Stimulated activated CD8-positive, alpha-beta memory T cell treated with anti-CD3 and anti-CD28 coated beads, Interleukin-7, amount 100 ng/mL, for 4 hours (primary cell): ENCODE results near the gene CEP112.
"Not testable (repeated sequence)": the region's sequence is repeated elsewhere in the genome, so short reads cannot be mapped to it uniquely, and the experiment has no call there.

ENCODE experiments used
- DNase-seq, 2 donors: peaks; one replicate each; pipeline ENCODE4 v3.0.0-alpha.2; 2020; ENCODE audit warnings: low read depth in 2 of 2

Gene CEP112

DNA sequence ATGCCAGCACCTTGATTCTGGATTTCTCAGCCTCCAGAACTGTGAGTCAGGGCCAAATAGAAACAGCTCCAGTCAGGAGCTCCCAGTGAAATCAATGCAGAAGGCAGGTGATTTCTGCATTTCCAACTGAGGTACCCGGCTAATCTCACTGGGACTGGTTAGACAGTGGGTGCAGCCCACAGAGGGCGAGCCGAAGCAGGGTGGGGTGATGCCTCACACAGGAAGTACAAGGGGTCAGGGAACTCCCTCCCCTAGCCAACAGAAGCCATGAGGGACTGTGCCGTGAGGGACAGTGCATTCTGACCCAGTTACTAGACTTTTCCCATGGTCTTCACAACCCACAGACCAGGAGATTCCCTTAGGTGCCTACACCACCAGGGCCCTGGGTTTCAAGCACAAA lies 36.9 kb downstream of the CEP112 start:
- DNase-seq, result not testable (repeated sequence)

- no peak for DNase-seq
Measured at GRCh38 chr17:66152756-66153155, 39.2 kb downstream of the CEP112 start.

GRCh38 chr17:66150708-66151107 lies 41.2 kb downstream of the CEP112 start:
- no peak for DNase-seq

GRCh38 chr17:66149562-66149961 lies 42.4 kb downstream of the CEP112 start:
- no peak for DNase-seq

DNA sequence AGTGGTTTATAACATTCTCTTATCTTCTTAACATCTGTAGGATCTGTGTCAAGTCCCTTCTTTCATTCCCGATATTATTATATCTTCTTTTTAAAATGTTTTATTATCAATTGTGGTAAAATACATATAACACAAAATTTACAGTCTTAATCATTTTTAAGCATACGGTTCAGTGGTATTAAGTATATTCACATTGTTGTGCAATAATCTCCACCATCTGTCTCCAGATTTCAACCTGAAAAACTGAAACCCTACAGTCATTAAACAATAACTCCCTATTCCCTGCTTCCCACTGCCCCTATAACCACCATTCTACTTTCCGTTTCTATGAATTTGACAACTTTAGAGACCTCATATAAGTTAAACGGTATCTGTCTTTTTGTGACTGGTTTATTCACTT lies 45.5 kb downstream of the CEP112 start:
- no peak for DNase-seq

DNA sequence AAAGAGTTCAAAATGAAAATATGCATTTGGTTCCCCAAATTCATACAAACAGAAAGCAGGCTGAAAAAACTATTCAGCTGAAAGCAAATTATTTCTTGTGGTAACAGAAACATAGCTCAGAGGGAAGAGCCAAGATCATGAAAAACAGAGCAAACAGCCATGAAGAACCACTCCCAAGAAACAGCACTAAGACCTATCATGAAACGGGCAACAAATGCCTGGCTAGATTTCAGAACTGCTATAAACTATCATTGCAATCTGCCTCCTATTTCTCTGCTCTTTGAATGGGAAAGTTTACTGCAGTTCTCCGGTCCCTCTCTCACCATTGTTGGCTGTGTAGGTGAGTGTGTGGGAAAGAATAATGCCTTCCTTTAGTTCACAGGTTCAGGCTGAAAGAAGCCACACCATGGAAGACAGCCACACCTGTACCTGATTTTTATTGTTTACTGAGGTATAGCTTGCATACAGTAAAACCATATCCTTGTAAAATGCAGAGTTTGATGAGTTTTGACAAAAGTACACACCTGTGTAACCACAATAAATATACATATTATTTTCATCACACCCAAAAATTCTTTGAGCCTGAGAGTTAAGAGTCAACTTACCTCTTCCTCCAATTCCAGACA lies 48.2 kb downstream of the CEP112 start:
- no peak for DNase-seq

DNA sequence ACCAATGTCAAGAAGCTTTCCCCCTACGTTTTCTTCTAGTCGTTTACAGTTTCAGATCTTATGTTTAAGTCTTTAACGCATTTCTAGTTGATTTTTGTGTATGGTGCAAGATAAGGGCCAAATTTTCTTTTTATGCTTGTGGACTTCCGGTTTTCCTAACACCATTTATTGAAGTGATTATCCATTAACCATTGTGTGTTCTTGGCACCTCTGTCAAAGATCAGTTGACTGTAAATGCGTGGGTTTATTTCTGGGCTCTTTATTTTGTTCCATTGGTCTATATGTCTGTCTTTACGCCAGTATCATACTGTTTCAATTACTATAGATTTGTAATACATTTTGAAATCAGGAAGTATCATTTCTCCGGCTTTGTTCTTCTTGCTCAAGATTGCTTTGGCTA lies 49.5 kb downstream of the CEP112 start:
- no peak for DNase-seq

- no peak for DNase-seq
Measured at GRCh38 chr17:66138120-66138519, 53.8 kb downstream of the CEP112 start.

DNA sequence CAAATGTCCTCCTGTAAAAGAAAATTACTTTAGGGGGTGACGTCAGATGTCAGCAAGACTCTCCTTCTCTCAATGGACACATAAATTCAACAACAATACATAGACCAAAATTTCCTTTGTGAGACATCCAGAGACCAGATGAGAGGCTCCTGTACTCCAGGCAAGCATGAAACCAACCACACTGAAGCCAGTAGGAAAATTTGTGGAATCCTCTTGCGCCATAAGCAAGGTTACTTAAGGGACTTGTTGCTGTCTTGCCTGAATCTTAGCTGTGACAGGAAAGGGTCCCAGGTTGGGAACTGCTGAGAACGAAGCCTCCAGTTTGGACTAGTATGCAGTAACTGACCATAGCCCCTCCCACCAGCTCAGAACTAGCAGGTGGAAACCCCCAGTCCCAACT lies 56.0 kb downstream of the CEP112 start:
- DNase-seq, result no peak

DNA sequence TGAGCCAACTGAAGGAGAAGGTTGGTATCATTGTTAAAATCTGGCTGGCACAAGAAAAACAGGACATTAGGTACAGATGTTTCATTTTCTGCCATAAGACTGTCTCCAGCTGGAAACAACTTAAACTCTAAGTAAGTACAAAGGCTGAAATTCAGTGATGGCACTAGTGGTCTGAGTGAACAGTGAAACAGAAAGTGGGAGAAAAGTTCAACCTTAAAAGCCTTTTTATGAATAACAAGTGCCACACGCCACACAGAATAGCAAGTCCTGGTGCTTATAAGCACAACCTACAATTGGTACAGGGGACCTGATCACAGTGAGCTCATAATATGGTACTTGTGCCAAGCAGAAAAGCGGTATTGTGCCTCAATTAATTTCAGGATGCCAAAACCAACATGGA lies 56.7 kb downstream of the CEP112 start:
- no peak for DNase-seq

DNA sequence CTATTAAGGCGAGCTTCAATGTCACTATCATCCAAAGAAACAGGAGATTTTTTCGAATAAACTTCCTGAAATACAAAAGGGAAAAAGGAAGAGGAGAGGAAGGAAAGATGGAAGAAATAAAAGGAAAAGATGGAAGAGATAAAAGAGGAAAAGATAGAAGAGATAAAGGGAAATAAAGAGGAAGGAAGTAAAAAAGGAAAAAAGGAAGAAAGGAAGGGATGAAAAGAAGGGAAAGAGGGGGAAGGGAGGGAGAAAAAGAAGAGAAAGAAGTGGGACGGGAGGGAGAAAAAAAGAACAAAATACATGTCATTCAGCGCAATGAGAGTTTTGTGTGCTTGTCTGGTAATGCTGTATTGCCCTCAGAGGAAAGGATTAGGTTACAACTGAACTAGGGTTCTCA lies 62.2 kb downstream of the CEP112 start:
- no peak for DNase-seq

- no peak for DNase-seq
Measured at GRCh38 chr17:66126231-66126630, 65.7 kb downstream of the CEP112 start.

GRCh38 chr17:66123163-66123562 lies 68.8 kb downstream of the CEP112 start:
- no peak for DNase-seq

DNA sequence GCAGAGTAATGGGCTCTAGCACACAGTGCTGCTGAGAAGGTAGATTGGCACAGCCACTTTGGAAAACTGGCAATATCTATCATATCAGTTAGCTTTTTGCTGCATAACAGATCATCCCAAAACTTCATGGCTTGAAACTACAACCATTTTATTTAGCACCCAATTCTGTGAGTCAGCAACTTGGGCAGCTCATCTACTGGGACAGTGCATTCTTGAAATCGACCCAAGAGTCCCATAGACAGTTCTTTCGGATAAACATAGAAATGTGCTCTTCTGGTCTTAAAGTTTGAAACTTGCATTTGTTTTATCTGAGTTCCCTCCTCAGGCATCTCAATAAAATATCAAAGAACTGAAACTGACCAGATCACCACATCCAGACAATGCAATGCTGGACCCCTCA lies 76.7 kb downstream of the CEP112 start:
- no peak for DNase-seq

DNA sequence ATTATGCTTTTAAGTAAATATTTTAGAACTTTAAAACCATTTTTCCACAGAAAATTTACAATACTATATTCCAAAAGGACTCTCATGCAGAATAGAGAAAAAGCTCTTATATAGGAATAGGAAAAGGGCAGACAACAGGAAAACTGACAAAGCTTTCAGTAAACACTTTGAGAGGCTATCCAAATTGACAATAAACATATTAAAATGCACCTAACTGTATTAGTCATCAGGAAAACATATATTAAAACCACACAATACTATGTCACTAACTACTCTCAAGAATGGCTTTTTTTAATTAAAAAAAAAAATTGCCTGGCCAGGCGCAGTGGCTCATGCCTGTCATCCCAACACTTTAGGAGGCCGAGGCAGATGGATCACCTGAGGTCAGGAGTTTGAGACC lies 77.3 kb downstream of the CEP112 start:
- no peak for DNase-seq

- no peak for DNase-seq
Measured at GRCh38 chr17:66107731-66108130, 84.2 kb downstream of the CEP112 start.

DNA sequence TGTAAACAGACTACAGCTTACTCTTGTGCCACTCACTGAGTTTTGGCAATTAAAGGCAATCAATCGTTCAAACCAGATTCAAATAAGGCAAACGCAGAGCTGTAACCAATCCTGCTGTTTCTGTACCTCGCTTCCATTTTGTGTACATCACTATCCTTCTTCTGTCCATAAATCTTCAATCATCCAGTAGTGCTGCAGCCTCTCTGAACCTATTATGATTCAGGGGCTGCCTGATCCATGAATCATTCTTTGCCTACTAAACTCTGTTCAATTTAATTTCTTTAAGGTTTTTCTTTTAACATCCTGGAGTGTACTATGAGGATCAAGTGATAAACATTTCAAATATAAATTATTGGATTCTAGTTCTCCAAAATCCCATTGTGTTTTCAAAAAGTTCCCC lies 93.9 kb downstream of the CEP112 start:
- no peak for DNase-seq

- DNase-seq, result no peak
Measured at GRCh38 chr17:66094727-66095126, 97.2 kb downstream of the CEP112 start.

DNA sequence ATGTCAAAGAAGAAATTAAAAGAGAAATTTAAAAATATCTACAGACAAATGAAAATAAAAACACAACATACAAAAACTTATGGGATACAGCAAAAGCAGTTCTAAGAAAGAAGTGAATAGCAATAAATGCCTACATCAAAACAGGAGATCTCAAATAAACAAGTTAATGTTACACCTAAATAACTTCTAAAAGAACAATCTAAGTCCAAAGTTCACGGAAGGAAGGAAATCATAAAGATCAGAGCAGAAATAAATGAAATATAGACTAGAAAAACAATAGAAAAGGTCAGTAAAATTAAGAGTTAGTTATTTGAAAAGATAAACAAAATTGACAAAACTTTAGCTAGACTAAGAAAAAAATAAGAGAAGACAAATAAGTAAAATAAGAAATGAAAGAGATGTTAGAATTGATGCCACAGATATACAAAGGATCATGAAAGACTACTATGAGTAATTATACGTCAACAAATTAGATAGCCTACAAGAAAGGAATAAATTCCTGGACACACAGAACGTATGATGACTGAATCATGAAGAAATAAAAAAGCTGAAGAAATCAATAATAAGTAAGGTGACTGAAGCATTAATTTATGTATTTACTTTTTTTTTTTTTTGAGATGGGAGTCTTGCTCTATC lies 100.4 kb downstream of the CEP112 start:
- no peak for DNase-seq

GRCh38 chr17:66089764-66090163 lies 102.2 kb downstream of the CEP112 start:
- no peak for DNase-seq

GRCh38 chr17:66088173-66088572 lies 103.8 kb downstream of the CEP112 start:
- DNase-seq, result no peak

DNA sequence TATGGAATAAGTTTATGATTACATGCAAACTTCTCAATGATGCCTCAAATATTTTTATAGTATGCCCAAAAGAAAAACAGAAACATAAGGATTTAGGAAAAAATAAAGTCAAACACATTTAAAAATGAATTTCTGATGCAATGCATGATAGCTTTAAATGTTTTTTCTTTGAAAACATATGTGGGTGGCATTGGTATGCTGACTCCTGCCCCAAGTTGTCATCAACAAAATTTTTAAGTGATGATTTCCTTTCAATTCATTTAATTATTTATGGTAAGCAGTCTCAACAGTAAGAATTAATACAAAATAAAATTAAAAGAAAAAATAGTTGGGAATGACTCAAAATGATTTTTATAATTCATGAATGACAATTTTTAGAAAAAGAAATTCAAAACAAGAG lies 104.9 kb downstream of the CEP112 start:
- no peak for DNase-seq

GRCh38 chr17:66085221-66085620 lies 106.7 kb downstream of the CEP112 start:
- no peak for DNase-seq

- DNase-seq, result not testable (repeated sequence)
Measured at GRCh38 chr17:66080670-66081069, 111.3 kb downstream of the CEP112 start.
